ENCODE measurements around the gene LBHD2. TPM values are rescaled to one million over a fixed set of nuclear protein-coding genes. Genes with fewer than 3 reads are reported as not detected.

LBHD2 gene
- total and polyA plus RNA-seq, 2 of the 13 experiments (the other 11 are each of a cell fraction or from before 2014, with no cell fraction given), result 0.67 to 1.00 TPM

DNA sequence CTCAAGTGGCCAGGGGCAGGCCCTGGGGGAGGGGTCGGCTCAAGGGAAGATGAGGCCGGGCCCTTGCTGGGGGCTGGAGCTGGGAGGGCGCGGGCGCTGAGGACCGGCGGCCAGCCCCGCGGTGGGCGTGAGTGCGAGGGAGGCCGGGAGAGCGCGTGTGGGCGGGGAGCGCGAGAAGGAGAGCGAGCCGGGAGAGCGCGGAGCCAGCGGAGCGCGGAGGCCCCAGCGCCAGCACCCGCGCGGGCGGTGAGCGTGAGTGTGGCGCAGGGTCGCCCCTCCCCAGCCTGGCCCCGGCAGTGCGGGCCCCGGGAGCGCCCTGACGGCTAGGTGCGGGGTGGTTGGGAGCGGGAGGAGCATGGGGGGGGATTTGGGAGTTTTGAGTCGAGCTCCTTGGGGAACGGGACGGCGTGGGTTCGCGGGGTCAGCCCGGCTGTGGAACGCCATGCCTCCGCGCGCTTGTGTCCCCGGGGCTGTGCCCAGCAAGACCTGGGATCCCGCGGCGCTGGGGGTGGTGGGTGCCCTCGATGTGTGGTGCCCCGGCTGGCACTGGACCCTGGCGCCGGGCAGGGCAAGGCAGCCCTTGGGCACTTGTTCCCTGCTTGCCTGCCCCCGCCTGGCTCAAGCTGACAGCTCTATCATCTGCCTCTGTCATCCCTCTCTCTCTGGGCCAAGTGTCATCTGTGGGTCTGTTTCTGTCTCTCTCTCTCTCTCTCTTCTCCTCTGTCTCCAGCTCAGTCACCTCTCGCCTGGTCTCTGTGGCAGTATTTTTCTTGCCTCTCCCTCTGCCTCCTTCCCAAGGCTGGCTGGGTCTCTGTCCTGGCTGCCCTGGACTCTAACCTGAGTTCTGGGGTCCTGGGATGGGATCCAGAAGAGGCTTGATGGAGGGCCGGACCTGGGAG lies at the start of gene LBHD2 (continued):
- TF ChIP-seq KAT2B (IDR thresholded peaks at IDR 0.05; ENCODE audit: borderline replicate concordance, low read depth, low read length), result no peak
- no peak for TF ChIP-seq RFXANK (CRISPR knock-in tag; IDR thresholded peaks at IDR 0.05)
- no peak for TF ChIP-seq KLF15 (CRISPR knock-in tag; IDR thresholded peaks at IDR 0.05; ENCODE audit: borderline replicate concordance)
- no peak for TF ChIP-seq ZIK1 (CRISPR knock-in tag; IDR thresholded peaks at IDR 0.05; ENCODE audit: borderline replicate concordance, low read depth)
- no peak for TF ChIP-seq HMG20B (CRISPR knock-in tag; conservative IDR thresholded peaks at IDR 0.05)
- TF ChIP-seq ZNF20 (CRISPR knock-in tag; IDR thresholded peaks at IDR 0.05), result no peak
- no peak for TF ChIP-seq ZNF562 (CRISPR knock-in tag; IDR thresholded peaks at IDR 0.05; ENCODE audit: borderline replicate concordance)
- no peak for TF ChIP-seq MATR3 (CRISPR knock-in tag; IDR thresholded peaks at IDR 0.05)
- TF ChIP-seq ETV5 (CRISPR knock-in tag; IDR thresholded peaks at IDR 0.05; ENCODE audit: borderline replicate concordance), result no peak
- no peak for TF ChIP-seq SPEN (CRISPR knock-in tag; IDR thresholded peaks at IDR 0.05; ENCODE audit: low read depth)
- no peak for TF ChIP-seq KDM5A (IDR thresholded peaks at IDR 0.05; ENCODE audit: borderline replicate concordance, low read length)
- TF ChIP-seq, protein P1, sequence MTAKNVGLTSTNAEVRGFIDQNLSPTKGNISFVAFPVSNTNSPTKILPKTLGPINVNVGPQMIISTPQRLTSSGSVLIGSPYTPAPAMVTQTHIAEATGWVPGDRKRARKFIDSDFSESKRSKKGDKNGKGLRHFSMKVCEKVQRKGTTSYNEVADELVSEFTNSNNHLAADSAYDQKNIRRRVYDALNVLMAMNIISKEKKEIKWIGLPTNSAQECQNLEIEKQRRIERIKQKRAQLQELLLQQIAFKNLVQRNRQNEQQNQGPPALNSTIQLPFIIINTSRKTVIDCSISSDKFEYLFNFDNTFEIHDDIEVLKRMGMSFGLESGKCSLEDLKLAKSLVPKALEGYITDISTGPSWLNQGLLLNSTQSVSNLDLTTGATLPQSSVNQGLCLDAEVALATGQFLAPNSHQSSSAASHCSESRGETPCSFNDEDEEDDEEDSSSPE (CRISPR knock-in tag; IDR thresholded peaks at IDR 0.05), result no peak
- TF ChIP-seq ZNF224 (CRISPR knock-in tag; IDR thresholded peaks at IDR 0.05), result no peak
- TF ChIP-seq, protein P2, sequence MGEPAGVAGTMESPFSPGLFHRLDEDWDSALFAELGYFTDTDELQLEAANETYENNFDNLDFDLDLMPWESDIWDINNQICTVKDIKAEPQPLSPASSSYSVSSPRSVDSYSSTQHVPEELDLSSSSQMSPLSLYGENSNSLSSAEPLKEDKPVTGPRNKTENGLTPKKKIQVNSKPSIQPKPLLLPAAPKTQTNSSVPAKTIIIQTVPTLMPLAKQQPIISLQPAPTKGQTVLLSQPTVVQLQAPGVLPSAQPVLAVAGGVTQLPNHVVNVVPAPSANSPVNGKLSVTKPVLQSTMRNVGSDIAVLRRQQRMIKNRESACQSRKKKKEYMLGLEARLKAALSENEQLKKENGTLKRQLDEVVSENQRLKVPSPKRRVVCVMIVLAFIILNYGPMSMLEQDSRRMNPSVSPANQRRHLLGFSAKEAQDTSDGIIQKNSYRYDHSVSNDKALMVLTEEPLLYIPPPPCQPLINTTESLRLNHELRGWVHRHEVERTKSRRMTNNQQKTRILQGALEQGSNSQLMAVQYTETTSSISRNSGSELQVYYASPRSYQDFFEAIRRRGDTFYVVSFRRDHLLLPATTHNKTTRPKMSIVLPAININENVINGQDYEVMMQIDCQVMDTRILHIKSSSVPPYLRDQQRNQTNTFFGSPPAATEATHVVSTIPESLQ (CRISPR knock-in tag; conservative IDR thresholded peaks at IDR 0.05), result no peak
- TF ChIP-seq, protein P3, sequence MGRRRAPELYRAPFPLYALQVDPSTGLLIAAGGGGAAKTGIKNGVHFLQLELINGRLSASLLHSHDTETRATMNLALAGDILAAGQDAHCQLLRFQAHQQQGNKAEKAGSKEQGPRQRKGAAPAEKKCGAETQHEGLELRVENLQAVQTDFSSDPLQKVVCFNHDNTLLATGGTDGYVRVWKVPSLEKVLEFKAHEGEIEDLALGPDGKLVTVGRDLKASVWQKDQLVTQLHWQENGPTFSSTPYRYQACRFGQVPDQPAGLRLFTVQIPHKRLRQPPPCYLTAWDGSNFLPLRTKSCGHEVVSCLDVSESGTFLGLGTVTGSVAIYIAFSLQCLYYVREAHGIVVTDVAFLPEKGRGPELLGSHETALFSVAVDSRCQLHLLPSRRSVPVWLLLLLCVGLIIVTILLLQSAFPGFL (CRISPR knock-in tag; IDR thresholded peaks at IDR 0.05), result no peak
- no peak for TF ChIP-seq IKZF1 (IDR thresholded peaks at IDR 0.05)
- TF ChIP-seq TCF7L2 (IDR thresholded peaks at IDR 0.05; ENCODE audit: low read depth, low read length), result no peak
- no peak for TF ChIP-seq MED13 (CRISPR knock-in tag; IDR thresholded peaks at IDR 0.05)
- TF ChIP-seq, protein P4, sequence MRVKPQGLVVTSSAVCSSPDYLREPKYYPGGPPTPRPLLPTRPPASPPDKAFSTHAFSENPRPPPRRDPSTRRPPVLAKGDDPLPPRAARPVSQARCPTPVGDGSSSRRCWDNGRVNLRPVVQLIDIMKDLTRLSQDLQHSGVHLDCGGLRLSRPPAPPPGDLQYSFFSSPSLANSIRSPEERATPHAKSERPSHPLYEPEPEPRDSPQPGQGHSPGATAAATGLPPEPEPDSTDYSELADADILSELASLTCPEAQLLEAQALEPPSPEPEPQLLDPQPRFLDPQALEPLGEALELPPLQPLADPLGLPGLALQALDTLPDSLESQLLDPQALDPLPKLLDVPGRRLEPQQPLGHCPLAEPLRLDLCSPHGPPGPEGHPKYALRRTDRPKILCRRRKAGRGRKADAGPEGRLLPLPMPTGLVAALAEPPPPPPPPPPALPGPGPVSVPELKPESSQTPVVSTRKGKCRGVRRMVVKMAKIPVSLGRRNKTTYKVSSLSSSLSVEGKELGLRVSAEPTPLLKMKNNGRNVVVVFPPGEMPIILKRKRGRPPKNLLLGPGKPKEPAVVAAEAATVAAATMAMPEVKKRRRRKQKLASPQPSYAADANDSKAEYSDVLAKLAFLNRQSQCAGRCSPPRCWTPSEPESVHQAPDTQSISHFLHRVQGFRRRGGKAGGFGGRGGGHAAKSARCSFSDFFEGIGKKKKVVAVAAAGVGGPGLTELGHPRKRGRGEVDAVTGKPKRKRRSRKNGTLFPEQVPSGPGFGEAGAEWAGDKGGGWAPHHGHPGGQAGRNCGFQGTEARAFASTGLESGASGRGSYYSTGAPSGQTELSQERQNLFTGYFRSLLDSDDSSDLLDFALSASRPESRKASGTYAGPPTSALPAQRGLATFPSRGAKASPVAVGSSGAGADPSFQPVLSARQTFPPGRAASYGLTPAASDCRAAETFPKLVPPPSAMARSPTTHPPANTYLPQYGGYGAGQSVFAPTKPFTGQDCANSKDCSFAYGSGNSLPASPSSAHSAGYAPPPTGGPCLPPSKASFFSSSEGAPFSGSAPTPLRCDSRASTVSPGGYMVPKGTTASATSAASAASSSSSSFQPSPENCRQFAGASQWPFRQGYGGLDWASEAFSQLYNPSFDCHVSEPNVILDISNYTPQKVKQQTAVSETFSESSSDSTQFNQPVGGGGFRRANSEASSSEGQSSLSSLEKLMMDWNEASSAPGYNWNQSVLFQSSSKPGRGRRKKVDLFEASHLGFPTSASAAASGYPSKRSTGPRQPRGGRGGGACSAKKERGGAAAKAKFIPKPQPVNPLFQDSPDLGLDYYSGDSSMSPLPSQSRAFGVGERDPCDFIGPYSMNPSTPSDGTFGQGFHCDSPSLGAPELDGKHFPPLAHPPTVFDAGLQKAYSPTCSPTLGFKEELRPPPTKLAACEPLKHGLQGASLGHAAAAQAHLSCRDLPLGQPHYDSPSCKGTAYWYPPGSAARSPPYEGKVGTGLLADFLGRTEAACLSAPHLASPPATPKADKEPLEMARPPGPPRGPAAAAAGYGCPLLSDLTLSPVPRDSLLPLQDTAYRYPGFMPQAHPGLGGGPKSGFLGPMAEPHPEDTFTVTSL (CRISPR knock-in tag; IDR thresholded peaks at IDR 0.05; ENCODE audit: borderline replicate concordance), result no peak
- no peak for TF ChIP-seq THAP11 (CRISPR knock-in tag; IDR thresholded peaks at IDR 0.05)
- TF ChIP-seq ADNP (CRISPR knock-in tag; IDR thresholded peaks at IDR 0.05), result no peak
